GM19035 (cell line): ENCODE results near the gene RNF225.
"Not testable (repeated sequence)": the region's sequence is repeated elsewhere in the genome, so short reads cannot be mapped to it uniquely, and the experiment has no call there.

Experiments
- ATAC-seq: cut with Tn5 transposase; IDR thresholded peaks from one replicate; pipeline ENCODE4 v1.9.1; 2021; ENCODE audit not compliant: unreplicated experiment

Gene RNF225

GRCh38 chr19:58361900-58362271 lies 33.6 kb upstream of the RNF225 start:
- no peak for ATAC-seq

- peak; percentile 85 for ATAC-seq
Observed at GRCh38 chr19:58362272-58362994, 33.0 kb upstream of the RNF225 start, which contains the start of gene ZNF497. Gene ZNF497 (minus strand): TSS chr19:58362751. CDS start chr19:58357635, 5,116 bp downstream.

GRCh38 chr19:58364146-58364545 lies 31.3 kb upstream of the RNF225 start:
- no peak for ATAC-seq

GRCh38 chr19:58366585-58367430 lies 28.6 kb upstream of the RNF225 start:
- no peak for ATAC-seq

GRCh38 chr19:58367698-58368454 lies 27.6 kb upstream of the RNF225 start:
- ATAC-seq = no peak

GRCh38 chr19:58368561-58369360 lies 26.7 kb upstream of the RNF225 start:
- ATAC-seq = no peak

- ATAC-seq = no peak
Observed at GRCh38 chr19:58372311-58373133, 22.9 kb upstream of the RNF225 start.

- ATAC-seq = no peak
Observed at GRCh38 chr19:58374200-58374599, 21.3 kb upstream of the RNF225 start.

- not testable (repeated sequence) for ATAC-seq
Observed at GRCh38 chr19:58376724-58377123, 18.7 kb upstream of the RNF225 start.

GRCh38 chr19:58379246-58379645 lies 16.2 kb upstream of the RNF225 start:
- no peak for ATAC-seq

GRCh38 chr19:58380037-58380661 lies 15.3 kb upstream of the RNF225 start:
- peak; percentile 2 for ATAC-seq

GRCh38 chr19:58380662-58381459 lies 14.6 kb upstream of the RNF225 start, which contains the start of gene ZNF837:
Gene ZNF837 (minus strand): TSS chr19:58381030. CDS start chr19:58369332, 11,698 bp downstream.
- peak; percentile 87 for ATAC-seq

GRCh38 chr19:58381460-58382212 lies 13.8 kb upstream of the RNF225 start:
- no peak for ATAC-seq

- ATAC-seq = no peak
Observed at GRCh38 chr19:58382997-58383603, 12.4 kb upstream of the RNF225 start.

- no peak for ATAC-seq
Observed at GRCh38 chr19:58385313-58385890, 10.1 kb upstream of the RNF225 start.

- peak; percentile 5 for ATAC-seq
Observed at GRCh38 chr19:58385891-58386575, 9.4 kb upstream of the RNF225 start.
